Transverse colon (tissue), 4 donors: ENCODE data around the gene TOX4. TPM values are rescaled to one million over a fixed set of nuclear protein-coding genes. Genes with fewer than 3 reads are reported as not detected.

ENCODE experiments used
- DNase-seq: peaks from one replicate; pipeline ENCODE4 v3.0.0-alpha.2; 2019
- H3K27ac ChIP-seq, 4 donors: fragments of 200-600 bp; sonication (generic); 2 replicates each; pipeline ENCODE4 v1.5.1; 2016 to 2018; ENCODE audit warnings: inconsistent platforms in 4 of 4
- H3K27me3 ChIP-seq: fragments of 200-600 bp; sonication (generic); 2 replicates; pipeline ENCODE4 v1.5.1; 2017; ENCODE audit warnings: inconsistent platforms
- H3K36me3 ChIP-seq, 4 donors: fragments of 200-600 bp; sonication (generic); 2 replicates each; pipeline ENCODE4 v1.5.1; 2017 to 2019; ENCODE audit warnings: inconsistent platforms in 4 of 4
- H3K4me1 ChIP-seq, 4 donors: fragments of 200-600 bp; sonication (generic); 2 replicates each; pipeline ENCODE4 v1.5.1; 2017 to 2020; ENCODE audit warnings: inconsistent platforms in 4 of 4
- H3K4me3 ChIP-seq, 4 donors: fragments of 200-600 bp; sonication (generic); 1 replicate in 1 of 4; 2 replicates in 3 of 4; pipeline versions ENCODE4 v1.5.1 to v1.6.1; 2017 to 2019; ENCODE audit warnings: inconsistent platforms in 4 of 4
- H3K9me3 ChIP-seq, 2 donors: fragments of 200-600 bp; sonication (generic); 2 replicates each; pipeline ENCODE4 v1.5.1; 2017 to 2019; ENCODE audit warnings: inconsistent platforms in 2 of 2
- EP300 ChIP-seq: sonication (generic); formaldehyde crosslinking; IDR thresholded peaks from one replicate; pipeline ENCODE4 v1.6.1; 2017; ENCODE audit warnings: antibody characterized with exemption, low read depth
- POLR2A ChIP-seq: fragments of 450-650 bp; IDR thresholded peaks from one replicate; pipeline ENCODE4 v1.6.1; 2016; ENCODE audit warnings: antibody characterized with exemption, mild to moderate bottlenecking, moderate library complexity
- POLR2AphosphoS5 ChIP-seq, 3 donors: sonication (generic); formaldehyde crosslinking; IDR thresholded peaks; one replicate each; pipeline ENCODE4 v1.6.1; 2016; ENCODE audit warnings: antibody characterized with exemption in 3 of 3
- WGBS, 2 donors: methylation state at CpG; one replicate each; pipeline ENCODE4 v1.1.5; 2018; ENCODE audit warnings: low coverage in 1 of 2; 5-methylcytosine and 5-hydroxymethylcytosine counted together
- in situ Hi-C, 4 donors: fragments of 200-750 bp; cut with MboI; loops; one replicate each; pipeline versions ENCODE4 v1.15.0 to v1.15.1; 2017; ENCODE audit warnings: low sequenced_read_pairs in 3 of 4, low pct_ligation_motif_present in 1 of 4, low pct_unique_long_range_greater_than_20kb in 1 of 4
- intact Hi-C: fragments of 100-400 bp; cut with DNase I; formaldehyde crosslinking; loops from one replicate; pipeline ENCODE4 v1.15.1; 2023; ENCODE audit warnings: low total_unique reads
- total RNA-seq, 4 donors: library from RNA; depleted of rRNA; stranded (reverse); fragments of >200 nt; gene quantifications; one replicate each; pipeline ENCODE4 v1.1.0, GENCODE V29; 2016
- TF ChIP-seq, protein P1 (sequence below), 5 experiments: fragments of 200-600 bp in 3 of 5; fragments of 450-650 bp in 2 of 5; sonication (generic) in 3 of 5; IDR thresholded peaks; 1 replicate in 2 of 5; 2 replicates in 3 of 5; pipeline ENCODE4 v1.5.1; 2016 to 2017; ENCODE audit warnings: antibody characterized with exemption in 5 of 5, inconsistent platforms in 3 of 5, mild to moderate bottlenecking in 2 of 5, moderate library complexity in 1 of 5

Gene TOX4
- total RNA-seq, 4 donors from 2014 or later = 30.8 to 76.7 (median 51.5) TPM

DNA sequence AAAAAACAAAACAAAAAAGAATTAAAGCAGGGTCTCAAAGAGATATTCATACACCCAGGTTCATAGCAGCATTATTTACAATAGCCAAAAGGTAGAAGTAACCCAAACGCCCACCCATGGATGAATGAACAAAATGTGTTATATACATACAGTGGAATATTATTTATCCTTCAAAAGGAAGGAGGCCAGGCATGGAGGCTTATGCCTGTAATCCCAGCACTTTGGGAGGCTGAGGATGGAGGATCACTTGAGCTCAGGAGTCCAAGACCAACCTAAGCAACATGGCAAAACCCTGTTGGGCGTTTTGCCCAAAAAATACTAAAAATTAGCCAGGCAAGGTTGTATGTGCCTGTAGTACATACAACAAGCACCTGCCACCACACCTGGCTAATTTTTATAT lies 29.6 kb downstream of the TOX4 start:
- no peak for DNase-seq
- Histone ChIP-seq H3K27ac (no peak overlapping the region), H3K27me3 (no peaks in the 10 kb centered on the region), H3K4me1 (peaks cover 4 to 24% (median 17%) of the 10 kb centered on the region in 4 donors), H3K36me3 (peaks cover 0 to 16% (median 7%) of the 10 kb centered on the region in 4 donors), H3K9me3 (no peaks in the 10 kb centered on the region), H3K4me3 (no peak overlapping the region)
- intact Hi-C loops = no loop called here
- TF ChIP-seq POLR2AphosphoS5 (IDR thresholded peaks at IDR 0.05) (no peak), EP300 (no peak), POLR2A (no peak)
- TF ChIP-seq, protein P1, sequence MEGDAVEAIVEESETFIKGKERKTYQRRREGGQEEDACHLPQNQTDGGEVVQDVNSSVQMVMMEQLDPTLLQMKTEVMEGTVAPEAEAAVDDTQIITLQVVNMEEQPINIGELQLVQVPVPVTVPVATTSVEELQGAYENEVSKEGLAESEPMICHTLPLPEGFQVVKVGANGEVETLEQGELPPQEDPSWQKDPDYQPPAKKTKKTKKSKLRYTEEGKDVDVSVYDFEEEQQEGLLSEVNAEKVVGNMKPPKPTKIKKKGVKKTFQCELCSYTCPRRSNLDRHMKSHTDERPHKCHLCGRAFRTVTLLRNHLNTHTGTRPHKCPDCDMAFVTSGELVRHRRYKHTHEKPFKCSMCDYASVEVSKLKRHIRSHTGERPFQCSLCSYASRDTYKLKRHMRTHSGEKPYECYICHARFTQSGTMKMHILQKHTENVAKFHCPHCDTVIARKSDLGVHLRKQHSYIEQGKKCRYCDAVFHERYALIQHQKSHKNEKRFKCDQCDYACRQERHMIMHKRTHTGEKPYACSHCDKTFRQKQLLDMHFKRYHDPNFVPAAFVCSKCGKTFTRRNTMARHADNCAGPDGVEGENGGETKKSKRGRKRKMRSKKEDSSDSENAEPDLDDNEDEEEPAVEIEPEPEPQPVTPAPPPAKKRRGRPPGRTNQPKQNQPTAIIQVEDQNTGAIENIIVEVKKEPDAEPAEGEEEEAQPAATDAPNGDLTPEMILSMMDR (IDR thresholded peaks at IDR 0.05) = no peak
- in situ Hi-C loops = no loop called here
- 83 to 89% methylated on average over 2 of the region's 2 CpGs for WGBS, 2 donors

DNA sequence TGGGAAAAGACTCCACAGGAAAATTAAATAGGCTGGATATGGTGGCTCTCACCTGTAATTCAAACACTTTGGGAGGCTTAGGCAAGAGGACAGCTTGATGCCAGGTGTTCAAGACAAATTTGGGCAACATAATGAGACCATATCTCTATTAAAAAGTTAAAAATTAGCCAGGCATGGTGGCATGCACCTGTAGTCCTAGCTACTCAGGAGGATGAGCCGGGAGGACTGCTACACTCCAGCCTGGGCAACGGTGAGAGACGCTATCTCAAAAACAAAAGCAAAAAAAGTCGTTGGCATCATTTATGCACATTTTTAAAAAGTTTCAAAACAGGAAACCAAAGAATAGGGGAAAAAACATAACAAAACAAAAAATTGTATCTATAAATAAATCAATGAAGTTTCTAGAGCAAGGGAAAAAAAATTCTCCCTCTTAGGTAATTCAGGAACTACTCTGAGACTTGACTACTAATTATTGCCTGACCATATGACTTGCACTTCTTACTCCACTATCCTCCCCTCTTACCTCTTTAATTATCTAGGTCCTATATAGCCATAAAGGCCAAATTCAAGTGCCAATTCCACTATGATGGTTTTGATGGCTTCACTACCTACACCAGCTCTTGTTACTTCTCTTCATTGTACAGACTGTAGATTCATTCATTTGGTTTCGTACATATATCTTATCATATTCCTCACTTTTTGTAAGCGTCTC lies 32.6 kb downstream of the TOX4 start:
- Histone ChIP-seq H3K4me1 (peaks cover 4 to 27% (median 17%) of the 10 kb centered on the region in 4 donors), H3K36me3 (no peaks in the 10 kb centered on the region), H3K27me3 (no peaks in the 10 kb centered on the region), H3K9me3 (no peaks in the 10 kb centered on the region), H3K4me3 (peak overlapping the region in 1 of 4 donors; percentile 82), H3K27ac (no peak overlapping the region)
- DNase-seq = no peak
- in situ Hi-C loops = no loop called here
- WGBS, 2 donors = 64 to 73% methylated on average over 6 of the region's 6 CpGs
- intact Hi-C loops = no loop called here
- TF ChIP-seq POLR2A (no peak), EP300 (no peak), POLR2AphosphoS5 (IDR thresholded peaks at IDR 0.05) (no peak)
- TF ChIP-seq, protein P1 (IDR thresholded peaks at IDR 0.05) = no peak

DNA sequence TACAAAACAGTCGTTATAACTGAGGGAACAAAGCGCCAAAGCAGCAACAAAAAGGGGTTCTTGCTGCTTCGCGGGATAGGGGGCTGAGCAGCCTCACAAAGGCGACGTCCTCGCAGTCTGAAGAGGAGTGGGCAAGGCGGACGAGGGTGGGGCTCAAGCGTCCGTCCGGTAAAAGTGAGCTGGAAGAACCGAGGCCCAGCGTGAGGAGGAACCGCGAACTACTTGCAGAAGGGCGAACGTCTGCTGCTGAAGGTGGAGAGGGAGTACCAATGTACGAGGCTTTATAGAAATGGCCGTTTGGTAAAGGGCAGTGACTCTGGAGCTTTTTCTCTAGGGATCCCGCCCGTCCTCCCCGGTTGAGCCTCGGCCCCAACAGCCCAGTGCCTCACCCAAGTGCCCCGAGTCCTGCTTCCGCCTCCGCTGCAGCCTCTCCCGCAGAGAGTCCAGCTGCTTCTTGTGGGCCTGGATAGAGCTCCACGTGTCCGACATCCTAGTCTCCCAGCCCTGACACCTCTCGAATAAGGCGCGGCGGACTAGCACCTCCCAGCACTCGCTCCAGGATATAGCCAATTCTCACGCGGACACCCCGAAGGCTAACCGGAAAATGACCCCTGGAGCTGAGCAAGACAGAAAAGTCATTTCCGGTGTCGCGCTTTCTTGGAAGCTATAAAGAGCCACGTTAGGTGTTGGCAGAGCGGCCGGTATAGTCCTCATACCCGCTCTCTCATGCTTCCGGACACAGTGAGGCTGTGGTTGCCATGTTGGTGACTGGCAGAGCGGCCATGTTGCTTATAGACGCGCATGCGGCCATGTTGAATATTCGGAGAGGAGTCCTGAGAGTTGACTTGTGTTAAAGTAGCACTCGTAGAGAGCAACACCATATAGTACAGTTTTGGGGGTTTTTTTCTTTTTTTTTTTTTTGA lies 34.0 kb downstream of the TOX4 start, which contains the start of gene METTL3:
TSS of gene METTL3 (minus strand) at position 606 of the 923 bp plus-strand sequence. CDS start at position 489, 117 bp downstream.
- TF ChIP-seq, protein P1 (IDR thresholded peaks at IDR 0.05) = no peak
- no peak for TF ChIP-seq EP300
- TF ChIP-seq POLR2A = peak; percentile 64
- peak; percentile 56 to 83 (median 75) for TF ChIP-seq POLR2AphosphoS5 (IDR thresholded peaks at IDR 0.05)
- Histone ChIP-seq H3K27ac (peak within 1 kb of the TSS; percentile 85 to 90 (median 88)), H3K4me3 (peak within 1 kb of the TSS; percentile 75 to 95 (median 80)), H3K9me3 (no peaks in the 10 kb centered on the region), H3K4me1 (peaks cover 4 to 20% (median 17%) of the 10 kb centered on the region in 4 donors), H3K36me3 (no peaks in the 10 kb centered on the region), H3K27me3 (no peaks in the 10 kb centered on the region)
- 0 to 1% methylated on average over 4 to 51 of the region's 53 CpGs for WGBS, 2 donors
- peak; percentile 98 for DNase-seq
- in situ Hi-C loops = no loop called here
- intact Hi-C loops = no loop called here

DNA sequence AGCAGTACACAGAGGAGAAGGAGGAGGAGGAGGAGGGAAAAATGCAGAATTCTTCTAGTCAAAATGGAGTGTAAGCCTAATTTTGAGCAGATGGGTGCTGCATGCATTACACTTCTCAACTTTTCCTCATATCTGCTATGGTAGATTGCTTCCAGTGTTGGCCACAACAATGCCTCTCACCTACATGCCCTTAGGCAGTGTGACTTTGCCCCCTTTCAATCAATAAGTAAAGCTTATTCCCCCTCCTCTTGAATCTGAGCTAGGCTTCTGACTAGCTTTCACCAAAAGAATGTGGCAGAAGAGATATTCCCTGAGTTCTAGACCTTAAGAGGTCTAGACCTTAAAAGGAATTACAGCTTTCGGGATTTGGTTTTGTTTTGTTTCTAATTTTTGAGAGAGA lies 37.3 kb downstream of the TOX4 start:
- H3K36me3 ChIP-seq = no peaks in the 10 kb centered on the region
- intact Hi-C loops = no loop called here
- in situ Hi-C loops = no loop called here
- DNase-seq = no peak
- TF ChIP-seq EP300 (no peak), POLR2AphosphoS5 (IDR thresholded peaks at IDR 0.05) (no peak)
- TF ChIP-seq, protein P1 (IDR thresholded peaks at IDR 0.05) = no peak
- no peak overlapping the region for H3K27ac ChIP-seq
- no peaks in the 10 kb centered on the region for H3K27me3 ChIP-seq
- no peaks in the 10 kb centered on the region for H3K9me3 ChIP-seq
- peaks cover 4 to 15% (median 12%) of the 10 kb centered on the region in 4 donors for H3K4me1 ChIP-seq
- 89% methylated on average over 1 of the region's 1 CpG; no CpG with 5 or more reads in 1 of the 2 donors for WGBS, 2 donors
- H3K4me3 ChIP-seq = no peak overlapping the region
